ENCODE measurements around the gene ZNF687.

The ZNF687 gene, protein sequence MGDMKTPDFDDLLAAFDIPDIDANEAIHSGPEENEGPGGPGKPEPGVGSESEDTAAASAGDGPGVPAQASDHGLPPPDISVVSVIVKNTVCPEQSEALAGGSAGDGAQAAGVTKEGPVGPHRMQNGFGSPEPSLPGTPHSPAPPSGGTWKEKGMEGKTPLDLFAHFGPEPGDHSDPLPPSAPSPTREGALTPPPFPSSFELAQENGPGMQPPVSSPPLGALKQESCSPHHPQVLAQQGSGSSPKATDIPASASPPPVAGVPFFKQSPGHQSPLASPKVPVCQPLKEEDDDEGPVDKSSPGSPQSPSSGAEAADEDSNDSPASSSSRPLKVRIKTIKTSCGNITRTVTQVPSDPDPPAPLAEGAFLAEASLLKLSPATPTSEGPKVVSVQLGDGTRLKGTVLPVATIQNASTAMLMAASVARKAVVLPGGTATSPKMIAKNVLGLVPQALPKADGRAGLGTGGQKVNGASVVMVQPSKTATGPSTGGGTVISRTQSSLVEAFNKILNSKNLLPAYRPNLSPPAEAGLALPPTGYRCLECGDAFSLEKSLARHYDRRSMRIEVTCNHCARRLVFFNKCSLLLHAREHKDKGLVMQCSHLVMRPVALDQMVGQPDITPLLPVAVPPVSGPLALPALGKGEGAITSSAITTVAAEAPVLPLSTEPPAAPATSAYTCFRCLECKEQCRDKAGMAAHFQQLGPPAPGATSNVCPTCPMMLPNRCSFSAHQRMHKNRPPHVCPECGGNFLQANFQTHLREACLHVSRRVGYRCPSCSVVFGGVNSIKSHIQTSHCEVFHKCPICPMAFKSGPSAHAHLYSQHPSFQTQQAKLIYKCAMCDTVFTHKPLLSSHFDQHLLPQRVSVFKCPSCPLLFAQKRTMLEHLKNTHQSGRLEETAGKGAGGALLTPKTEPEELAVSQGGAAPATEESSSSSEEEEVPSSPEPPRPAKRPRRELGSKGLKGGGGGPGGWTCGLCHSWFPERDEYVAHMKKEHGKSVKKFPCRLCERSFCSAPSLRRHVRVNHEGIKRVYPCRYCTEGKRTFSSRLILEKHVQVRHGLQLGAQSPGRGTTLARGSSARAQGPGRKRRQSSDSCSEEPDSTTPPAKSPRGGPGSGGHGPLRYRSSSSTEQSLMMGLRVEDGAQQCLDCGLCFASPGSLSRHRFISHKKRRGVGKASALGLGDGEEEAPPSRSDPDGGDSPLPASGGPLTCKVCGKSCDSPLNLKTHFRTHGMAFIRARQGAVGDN

DNA sequence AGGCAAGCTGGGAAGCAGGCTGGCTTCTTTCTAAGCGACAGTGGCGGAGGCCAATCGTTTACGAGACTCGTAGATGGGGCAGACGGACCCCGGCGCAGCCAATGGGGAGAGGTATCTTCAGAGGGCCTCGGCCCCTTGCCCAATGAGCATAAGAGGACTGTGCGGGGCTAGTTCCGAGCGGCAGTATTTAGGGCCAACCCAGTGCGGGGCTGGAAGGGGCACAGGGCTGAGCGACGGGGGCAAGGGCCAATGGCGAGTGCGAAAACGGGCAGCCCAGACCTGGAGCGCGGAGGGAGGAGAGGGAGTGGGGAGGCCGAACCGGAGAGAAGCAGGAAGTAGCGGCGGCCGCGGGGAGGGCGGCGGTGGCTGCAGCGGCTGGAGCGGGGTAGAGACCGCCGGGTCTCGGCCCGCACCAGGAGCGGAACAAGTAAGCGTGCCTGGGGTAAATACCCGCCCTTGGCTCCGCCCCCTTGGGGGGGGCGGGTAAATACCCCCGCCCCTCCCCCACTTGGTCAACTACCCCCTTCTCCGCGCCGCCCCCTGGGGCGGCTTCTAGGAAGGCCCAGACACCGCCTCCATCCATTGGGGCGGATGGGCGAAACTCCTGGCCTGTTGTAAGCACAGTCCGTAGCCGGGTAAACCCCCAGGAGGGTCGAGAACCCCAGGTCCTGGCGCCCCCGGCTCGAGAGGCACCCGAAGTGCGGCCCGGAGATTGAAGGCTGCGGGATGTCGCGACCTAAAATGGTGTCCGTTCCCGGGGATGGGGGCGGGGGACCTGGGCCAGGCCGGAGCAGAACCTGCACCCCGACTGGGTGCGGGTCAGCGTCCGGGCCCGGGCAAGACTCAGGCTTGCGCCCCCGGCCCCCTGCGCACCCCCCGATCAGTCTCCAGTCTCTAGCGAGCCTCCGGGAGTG lies at the start of gene ZNF687:
TSS of gene ZNF687 (plus strand) at position 331 of the 914 bp plus-strand sequence. CDS start 3,993 bp downstream, outside the sequence.
- FAIRE-seq (peak; percentile 20), DNase-seq (ENCODE audit: low spot score) (peak; percentile 99)

DNA sequence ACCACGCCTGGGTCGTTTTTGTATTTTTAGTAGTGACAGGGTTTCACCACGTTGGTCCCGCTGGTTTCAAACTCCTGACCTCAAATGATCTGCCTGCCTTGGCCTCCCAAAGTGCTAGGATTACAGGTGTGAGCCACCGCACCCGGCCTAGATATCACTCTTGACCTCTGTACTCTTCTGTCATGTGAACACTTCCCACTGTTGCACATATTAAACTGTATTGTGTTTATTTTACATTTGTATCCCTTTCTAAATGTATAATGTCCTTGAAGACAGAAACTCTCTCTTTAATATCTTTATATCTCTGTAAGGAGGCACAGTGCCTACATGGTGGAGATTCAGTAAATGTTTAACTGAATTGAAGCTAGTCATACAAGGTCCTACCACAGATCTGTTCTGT lies 46.9 kb upstream of the ZNF687 start:
- DNase-seq (ENCODE audit: low spot score) (no peak), FAIRE-seq (no peak)

DNA sequence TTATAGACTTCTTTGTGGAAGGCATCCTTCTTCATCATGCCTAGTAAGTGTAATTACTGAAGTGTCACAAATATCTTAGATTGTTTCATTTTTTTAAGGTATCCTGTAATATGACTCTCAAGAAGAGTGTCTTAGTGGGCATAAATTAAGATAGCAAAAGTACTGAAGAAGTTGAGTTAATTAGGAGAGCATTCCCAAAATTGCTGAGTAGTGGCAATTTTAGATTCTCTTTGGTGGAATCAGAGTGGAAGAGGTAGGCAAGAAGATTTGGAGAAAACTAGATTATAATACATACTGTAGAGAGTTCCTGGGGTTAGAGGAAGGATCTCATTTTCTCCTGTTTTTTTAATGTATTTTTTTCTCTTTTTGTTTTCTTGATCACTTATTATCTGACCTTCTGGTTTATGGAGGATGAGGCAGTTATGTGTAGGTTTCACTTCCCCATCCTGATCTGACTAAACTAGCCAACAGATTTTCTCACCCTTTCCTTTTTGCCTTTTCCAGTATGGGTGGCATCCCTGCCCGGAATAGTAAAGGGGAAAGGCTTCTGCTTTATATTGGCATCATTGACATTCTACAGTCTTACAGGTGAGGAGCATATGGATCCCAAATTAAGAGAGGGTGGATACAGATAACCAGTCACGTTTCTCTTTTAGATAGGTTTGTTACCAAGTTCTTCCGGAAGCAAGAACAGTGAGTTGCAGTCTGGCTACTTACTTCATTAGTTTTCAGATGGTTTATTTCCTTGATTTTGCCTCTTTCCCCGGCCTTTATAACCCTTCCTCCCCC lies 44.2 kb upstream of the ZNF687 start:
- FAIRE-seq (no peak), DNase-seq (ENCODE audit: low spot score) (no peak)

DNA sequence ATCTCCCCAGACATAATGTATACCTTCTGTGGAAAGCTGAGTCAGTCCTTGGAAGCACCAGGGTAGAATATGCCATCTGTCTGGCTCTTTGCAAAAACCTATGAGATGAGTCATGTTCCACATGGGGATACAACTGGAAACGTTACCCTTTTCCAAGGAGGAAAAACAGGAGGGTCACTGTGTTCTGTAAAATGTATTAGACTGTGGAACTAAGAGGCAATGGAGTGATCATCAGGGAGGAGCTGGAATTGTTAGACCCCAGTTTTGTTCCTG lies 43.7 kb upstream of the ZNF687 start:
- DNase-seq (ENCODE audit: low spot score), result no peak
- FAIRE-seq, result no peak

DNA sequence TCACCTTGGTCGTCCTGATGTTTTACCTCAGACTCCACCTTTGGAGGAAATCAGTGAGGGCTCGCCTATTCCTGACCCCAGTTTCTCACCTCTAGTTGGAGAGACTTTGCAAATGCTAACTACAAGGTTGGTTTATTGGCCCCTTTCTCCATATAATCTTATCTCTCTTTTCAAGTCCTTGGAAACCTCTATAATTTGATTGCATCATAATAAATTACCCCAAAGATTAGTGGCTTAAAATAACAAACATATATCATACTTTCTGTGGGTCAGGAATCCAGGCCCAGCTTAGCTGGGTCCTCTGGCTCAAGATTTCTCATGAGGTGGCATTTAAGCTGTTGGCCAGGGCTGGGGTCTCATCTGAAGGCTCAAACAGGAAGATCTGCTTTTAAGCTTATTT lies 39.7 kb upstream of the ZNF687 start:
- DNase-seq (ENCODE audit: low spot score), result no peak
- FAIRE-seq, result no peak

DNA sequence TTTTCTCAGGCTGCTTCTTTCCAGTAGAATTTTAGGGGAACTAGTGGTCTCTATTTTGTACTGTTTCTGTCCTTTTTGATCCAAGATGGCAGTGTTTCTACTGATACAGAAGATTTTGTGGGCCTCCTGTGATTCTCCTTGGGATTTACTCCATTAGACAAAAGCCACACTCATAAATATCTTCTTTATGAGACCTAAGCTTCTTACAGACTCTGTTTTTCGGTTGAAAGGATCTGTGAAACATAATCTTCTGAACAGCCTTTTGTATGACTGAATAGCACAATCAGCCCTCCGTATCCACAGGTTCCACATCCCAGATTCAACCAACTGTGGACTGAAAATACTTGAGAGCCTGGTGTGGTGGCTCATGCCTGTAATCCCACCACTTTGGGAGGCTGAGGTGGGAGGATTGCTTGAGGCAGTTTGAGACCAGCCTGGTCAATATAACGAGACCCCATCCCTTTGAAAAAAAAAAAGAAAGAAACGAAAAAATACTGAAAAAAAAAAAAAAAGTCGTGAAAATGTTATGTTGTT lies 38.3 kb upstream of the ZNF687 start:
- no peak for DNase-seq (ENCODE audit: low spot score)
- no peak for FAIRE-seq

DNA sequence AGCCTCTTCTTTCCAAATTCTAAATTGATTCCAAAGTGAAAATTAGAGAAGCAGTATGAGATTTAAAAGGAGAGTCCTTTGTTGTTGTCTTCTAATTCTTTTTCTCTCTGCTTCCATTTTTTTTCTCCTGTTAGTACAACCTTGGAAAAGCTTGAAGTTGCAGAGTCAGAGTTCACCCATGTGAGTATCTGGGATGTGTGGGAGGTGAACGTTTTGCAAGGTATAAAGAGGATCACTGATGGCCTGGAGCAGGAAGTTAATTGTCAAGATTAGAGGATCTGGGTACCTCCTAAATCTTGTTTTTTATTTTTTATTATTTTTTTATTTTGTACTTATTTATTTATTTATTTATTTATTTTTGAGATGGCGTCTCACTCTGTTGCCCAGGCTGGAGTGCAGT lies 35.3 kb upstream of the ZNF687 start:
- DNase-seq (ENCODE audit: low spot score) (no peak), FAIRE-seq (no peak)

DNA sequence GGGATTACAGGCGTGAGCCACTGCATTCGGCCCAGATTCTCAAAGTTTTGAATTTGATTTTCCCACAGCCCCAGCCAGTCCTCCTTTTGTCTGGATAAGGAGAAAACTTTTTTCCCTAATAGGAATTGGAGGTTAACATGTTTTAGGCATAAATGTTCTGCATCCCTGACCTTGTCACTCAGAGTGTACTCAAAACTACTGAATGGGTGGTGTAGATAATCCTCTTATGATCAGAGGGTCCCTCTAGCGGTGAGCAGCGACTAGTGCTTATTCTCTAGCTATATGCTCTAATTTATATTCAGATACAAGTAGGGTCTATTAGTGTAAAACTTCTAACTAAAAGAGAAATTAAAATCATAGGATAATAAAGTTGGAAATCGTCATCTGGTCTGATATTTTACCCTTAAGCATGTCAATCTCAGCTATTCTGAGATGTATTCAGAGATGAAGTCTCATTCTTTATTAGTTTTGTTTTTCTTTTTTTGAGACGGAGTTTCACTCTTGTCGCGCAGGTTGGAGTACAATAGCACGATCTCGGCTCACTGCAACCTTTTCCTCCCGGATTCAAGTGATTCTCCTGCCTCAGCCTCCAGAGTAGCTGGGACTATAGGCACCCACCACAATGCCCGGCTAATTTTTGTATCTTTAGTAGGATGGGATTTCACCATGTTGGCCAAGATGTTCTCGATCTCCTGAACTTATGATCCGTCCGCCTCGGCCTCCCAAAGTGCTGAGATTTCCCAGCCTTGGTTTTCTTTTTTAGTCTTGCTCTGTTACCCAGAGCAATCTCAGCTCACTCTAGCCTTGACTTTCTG lies 30.2 kb upstream of the ZNF687 start:
- peak; percentile 67 for DNase-seq (ENCODE audit: low spot score)
- FAIRE-seq, result no peak

DNA sequence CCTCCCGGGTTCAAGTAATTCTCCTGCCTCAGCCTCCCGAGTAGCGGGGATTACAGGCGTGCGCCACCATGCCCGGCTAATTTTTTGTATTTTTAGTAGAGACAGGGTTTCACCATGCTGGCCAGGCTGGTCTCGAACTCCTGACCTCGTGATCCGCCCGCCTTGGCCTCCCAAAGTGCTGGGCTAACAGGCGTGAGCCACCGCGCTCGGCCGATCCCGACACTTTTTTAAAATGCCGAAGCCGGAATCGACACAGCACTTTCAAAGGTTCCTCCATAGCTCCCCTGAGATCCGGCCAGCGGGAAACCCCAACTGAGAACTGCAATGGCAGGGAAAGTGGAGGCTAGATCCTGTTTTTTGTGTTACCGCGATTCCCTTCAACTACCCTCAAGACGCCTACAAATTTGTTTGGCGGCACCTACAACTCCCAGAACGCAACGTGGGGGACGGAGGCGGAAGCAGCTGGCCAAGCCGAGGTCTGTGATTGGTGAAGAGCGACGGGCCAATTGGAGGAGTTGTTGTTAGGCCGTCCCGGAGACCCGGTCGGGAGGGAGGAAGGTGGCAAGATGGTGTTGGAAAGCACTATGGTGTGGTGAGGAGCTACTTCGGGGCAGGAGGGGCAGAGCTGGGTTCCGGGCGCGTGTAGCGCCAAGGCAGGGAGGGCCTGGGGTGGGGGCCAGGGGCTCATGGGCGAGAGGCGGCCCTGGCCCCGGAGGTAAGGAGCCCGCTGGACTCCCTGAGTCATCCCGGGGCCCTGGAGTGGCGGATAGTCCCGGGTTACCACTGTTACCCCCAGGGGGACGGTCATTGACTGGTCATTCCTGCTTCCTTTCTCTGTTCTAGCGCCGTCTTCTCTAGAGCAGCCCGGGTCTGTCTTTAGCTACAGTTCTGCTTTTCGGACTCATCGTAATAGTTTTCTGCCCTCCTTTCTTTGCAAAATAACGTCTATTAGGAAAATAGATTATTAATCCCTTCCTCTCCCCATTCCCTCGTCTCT lies 27.6 kb upstream of the ZNF687 start, which contains the start of gene PSMD4:
TSS of gene PSMD4 (plus strand) at position 518 of the 997 bp plus-strand sequence. CDS start at position 567, 49 bp downstream.
- DNase-seq (ENCODE audit: low spot score) (peak; percentile 100), FAIRE-seq (peak; percentile 90)

DNA sequence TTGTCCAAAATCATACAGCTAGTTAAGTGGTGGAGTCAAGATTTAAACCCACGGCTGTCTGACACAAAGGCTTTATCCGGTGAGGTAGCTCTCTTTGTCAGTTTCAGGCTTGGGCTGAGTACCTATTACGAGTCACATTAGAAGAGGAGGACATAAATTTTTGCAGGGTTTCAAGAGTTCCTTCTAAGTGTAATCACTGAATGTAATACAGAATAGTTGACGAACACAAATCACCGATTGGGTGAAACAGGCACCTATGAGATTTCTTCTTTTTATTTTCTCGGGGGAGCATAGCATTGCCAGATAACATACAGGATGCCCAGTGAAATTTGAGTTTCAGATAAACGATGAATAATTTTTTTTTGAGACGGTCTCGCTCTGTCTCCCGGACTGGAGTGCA lies 26.7 kb upstream of the ZNF687 start:
- DNase-seq (ENCODE audit: low spot score) (no peak), FAIRE-seq (no peak)

DNA sequence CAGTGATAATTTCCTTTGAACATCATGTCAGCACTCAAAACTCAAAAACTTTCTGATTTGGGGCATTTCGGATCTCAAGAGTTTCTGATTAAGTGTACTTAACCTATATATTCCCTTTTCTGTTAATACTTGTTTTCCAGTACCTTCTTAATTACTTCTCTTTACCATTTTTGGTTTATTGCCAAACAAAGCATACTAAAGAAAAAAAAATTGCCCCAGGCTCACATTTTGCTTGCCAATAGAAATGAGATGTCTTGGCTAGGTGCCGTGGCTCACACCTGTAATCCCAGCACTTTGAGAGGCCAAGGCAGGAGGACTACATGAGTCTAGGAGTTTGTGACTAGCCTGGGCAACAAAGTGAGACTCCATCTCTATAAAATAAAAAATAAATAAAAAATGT lies 22.7 kb upstream of the ZNF687 start:
- DNase-seq (ENCODE audit: low spot score), result no peak
- FAIRE-seq, result no peak

DNA sequence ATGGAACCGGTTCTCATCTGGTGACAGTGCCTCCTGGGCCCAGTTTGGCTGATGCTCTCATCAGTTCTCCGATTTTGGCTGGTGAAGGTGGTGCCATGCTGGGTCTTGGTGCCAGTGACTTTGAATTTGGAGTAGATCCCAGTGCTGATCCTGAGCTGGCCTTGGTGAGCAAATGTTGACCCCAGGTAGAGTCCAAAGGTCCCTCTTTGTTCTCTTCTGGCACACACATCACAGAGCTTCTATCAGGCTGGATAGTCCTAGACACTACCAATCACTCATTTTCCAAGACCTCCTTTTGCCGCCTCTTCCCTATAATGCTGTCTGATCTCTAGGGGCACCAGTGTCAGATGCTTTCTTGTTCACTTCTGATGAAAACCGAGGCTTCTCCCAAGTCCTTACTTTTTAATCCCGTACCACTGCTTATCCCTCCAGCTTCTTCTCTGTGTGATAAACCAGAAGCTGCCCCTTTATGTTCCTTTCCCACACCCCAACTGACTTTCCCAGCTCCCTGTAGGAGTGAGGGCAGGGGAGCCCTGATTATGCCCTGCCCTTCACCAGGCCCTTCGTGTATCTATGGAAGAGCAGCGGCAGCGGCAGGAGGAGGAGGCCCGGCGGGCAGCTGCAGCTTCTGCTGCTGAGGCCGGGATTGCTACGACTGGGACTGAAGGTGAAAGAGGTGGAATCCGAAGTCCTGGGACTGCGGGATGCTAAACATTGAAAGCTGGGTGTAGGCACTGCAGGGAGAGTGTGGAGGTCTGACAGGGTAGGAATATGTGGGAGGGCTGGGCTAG lies 16.5 kb upstream of the ZNF687 start:
- no peak for DNase-seq (ENCODE audit: low spot score)

DNA sequence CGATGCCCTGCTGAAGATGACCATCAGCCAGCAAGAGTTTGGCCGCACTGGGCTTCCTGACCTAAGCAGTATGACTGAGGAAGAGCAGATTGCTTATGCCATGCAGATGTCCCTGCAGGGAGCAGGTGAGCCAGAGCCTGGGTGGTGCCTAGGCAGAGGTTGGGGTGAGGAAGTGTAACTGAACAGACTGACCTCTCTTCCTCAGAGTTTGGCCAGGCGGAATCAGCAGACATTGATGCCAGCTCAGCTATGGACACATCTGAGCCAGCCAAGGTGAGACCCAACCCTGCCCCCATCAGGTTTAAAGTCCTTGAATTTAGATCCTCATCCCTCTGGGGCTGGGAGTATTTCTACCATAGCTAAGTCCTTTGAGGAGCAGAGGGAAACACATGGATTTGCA lies 15.8 kb upstream of the ZNF687 start:
- FAIRE-seq, result no peak
- no peak for DNase-seq (ENCODE audit: low spot score)

More for the DNA sequence above, 16.5 kb upstream of the ZNF687 start:
- FAIRE-seq, result no peak

DNA sequence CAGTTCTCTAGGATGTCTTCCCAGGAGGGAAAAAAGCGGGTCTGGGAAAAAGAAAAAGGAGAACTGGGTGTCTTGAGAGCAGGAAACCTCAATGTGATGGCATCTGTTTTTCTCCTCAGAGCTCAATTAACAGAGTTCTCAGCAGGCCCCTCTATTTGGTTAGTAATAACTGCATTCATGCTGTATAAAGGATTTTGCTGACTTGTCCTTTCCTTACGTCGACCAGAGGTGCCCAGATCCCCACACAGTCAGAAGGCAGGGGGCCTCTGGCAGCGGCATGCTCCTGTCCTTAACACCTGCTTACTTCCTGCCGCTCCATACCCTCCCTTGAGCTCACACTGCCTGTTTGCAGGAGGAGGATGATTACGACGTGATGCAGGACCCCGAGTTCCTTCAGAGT lies 15.3 kb upstream of the ZNF687 start:
- DNase-seq (ENCODE audit: low spot score) (no peak), FAIRE-seq (no peak)

DNA sequence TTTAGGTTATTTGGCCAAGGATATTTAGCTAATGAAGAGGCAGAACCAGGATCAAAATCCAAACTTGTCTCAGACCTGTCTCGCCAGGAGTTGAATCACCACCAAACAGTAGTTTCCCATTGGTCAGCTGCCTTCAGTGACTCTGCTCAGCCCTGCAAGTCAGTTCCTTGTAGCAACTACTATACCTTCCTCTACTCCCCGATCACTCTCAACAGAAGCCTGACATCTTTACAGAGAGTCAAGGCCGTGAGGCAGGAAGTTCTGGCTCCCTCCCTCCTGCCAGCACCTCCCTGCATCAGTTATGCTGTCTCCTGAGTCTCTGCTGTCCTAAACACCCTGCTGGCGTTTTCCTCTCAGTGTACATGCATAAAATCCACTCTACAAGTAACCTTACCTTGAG lies 14.3 kb upstream of the ZNF687 start:
- FAIRE-seq (no peak), DNase-seq (ENCODE audit: low spot score) (no peak)

DNA sequence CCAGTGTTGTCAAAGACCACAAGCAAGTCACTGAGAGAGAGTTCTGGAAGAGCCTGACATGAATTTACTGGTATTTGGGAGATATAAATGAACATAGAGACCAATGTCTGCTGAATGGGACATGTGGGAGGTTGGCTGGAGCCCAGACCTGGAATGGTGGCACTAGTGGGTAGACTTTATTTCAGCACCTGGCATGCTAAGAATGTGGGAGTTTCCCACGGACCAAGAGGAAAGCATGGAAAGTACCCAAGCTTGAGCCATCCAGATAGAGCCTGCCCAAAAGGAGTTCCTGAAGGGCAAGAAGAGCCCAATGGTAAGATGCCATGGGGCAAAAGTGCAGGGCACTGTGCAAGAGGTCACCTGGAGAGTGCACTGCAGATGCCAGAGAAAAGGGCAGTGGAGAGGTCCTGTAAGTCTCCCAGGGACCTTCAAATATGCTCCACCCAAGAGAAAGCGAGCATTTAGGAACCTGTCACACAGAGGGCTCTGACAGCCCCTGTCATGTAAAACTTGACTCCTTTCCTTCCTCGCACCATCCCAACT lies 8.1 kb upstream of the ZNF687 start:
- FAIRE-seq, result no peak
- no peak for DNase-seq (ENCODE audit: low spot score)
